NCI-H146 treated with DMSO at 0.1 percent for 48 hours (cell line): ENCODE measurements around the gene EBF4.

Experiments
- DNase-seq: peaks from one replicate; lab custom pipeline; 2025; ENCODE audit not compliant: unreplicated experiment; lab: John Stamatoyannopoulos, UW

The EBF4 gene

DNA sequence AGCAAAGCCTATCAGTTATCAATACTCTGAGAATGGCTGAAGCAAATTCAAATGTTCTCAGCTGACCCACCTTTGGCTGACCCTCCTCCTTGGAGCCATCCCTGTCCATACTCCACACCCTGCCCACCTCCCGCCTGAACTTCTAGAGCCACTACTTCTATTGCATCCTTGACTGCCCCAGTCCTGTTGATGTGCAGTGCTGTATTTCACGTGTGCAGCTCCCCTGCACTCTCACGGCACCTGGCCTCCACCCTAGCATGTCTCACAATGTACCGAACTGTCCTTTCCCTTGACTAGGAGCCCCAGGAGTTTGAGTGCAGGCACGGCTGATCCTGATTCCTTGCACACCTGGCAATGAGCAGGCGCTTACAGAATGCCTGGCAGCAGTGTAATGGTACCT, 100.9 kb downstream of the EBF4 start:
- no peak for DNase-seq

DNA sequence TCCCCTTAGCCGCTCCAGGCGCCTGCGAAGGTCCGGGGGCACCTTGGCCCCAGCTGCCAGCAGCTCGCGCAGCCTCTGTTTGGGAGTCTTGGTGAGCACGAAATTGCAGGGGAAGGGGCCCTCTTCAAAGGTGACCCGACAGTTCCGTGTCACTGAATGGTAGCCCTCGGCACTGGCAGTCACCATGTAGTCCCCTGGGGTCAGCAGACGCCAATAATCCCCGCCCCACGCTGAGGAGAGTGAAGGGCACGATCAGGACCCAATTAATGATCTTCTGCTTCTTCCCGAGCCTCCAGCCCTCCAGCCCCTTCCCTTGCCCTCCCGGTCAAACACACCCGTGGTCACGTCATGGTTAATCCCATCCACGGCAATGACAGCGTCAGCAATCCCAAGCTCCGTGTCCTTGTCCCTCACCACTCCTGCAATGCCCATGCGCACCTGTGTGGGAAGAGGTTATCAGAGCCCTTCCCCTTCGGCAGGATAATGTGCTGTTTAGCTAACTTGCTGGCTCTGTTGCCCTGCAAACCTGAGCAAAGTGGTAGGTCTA, 101.7 kb downstream of the EBF4 start:
- no peak for DNase-seq

DNA sequence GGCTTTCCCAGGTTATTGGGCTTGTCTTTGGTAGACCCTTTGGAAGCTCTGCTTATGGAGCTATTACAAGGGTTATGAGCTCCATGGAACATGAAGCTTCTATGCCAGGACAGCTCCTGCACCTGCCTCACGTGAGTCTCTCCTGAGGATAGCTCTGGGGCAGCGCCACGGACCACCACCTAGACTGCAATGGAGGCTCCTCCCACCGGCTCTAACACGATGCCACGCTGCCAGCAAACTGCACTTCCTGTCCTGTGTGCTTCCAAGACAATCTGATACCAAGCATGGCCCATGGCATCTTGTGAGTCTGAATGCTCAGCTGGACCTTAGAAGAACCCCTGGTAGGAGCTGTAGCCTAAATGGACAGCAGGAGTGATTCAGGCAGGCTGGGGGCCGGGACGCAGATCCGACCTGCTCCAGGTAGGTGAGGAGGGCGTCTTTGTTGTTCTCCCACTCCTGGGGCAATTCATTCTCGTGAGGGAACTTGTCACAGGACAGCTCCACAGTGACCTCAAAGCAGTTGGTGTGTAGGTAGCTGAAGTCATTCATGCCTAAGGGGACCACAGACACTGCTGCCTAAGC, 102.4 kb downstream of the EBF4 start:
- DNase-seq: no peak

DNA sequence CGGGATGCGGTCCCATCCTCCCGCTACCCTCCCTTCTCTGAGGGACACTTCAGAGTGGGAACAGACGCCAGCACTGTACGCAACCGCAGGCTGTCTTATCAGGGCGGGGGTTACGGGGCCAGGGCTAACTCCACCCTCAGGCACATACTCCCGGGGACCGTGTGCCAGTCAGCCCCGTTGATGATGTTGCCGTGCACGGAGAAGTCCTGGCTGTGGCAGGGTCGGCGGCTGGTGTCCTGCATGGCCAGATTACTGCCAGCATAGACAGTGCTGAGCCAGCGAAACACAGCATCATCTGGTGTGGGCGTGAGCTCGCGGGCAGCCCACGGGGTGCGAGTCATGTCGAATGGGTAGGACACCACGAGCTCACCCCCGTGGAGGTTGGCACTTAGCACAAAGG, 102.9 kb downstream of the EBF4 start:
- no peak for DNase-seq

DNA sequence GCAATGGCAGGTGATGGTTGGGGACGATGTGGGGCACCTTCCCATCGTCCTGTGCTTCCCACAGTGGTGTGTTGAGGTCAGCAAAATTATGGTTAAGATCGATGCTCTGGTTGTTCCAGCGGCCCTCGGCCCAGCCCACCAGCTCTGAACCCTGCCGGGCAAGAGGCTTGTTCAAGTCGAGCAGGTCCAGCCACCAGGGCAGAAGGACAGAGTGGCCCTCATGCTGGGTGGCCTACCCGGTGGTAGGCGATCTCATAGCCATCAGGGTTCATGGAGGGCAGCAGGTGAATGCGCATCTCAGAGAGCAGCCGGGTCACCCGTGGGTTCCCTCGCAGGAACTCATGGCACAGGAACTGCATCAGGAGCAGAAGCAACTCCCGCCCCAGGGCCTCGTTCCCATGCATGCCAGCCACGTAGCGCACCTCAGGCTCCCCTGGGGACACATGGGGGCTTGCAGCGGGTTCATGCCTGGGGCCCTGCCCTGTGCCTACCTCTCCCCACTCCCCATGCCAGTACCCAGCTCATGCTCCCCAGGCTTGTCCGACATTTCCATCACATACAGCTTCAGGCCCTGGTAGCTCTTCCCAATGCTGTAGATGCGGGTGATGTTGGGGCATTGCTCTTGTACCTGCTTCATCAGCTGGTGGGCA, 103.6 kb downstream of the EBF4 start:
- no peak for DNase-seq

DNA sequence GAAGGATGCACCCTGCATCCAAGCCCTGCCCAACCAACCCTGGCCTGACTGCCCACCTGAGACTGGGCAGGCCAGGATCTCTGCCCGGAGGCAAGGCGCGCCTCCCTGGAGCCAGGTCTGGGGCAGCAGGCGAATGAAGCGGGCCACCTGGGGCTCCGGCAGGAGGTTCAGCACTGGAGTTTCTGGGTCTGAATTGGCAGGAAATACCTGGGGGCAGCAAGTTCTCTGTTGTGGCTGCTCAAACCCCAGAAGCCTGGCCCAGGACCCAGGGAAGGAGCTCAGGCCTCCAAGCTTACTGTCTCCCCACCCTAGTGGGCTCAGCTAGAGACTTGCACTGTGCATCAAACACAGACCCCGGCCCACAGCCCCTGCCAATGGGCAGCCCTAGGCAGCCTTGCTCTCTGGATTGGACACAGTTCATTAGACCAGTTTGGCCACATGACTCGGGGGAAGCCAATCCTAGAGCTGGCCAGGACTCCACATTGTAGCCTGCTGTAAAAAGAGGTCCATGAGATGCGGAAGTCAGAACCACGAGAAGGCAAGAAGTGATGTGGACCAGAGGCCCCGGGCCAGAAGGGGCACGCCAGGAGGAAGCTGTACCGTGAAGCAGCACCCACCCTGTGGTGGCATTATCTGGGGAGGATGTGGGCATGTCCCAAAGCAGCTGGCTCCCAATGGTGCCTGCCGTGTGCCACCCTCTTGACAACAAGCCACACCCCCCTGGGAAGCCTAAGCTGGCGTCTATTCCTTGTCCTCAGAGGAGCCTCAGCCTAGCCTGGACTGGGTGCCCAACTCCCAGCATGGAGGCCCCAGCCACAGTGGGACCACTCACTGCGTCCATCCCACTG, 104.8 kb downstream of the EBF4 start:
- no peak for DNase-seq

DNA sequence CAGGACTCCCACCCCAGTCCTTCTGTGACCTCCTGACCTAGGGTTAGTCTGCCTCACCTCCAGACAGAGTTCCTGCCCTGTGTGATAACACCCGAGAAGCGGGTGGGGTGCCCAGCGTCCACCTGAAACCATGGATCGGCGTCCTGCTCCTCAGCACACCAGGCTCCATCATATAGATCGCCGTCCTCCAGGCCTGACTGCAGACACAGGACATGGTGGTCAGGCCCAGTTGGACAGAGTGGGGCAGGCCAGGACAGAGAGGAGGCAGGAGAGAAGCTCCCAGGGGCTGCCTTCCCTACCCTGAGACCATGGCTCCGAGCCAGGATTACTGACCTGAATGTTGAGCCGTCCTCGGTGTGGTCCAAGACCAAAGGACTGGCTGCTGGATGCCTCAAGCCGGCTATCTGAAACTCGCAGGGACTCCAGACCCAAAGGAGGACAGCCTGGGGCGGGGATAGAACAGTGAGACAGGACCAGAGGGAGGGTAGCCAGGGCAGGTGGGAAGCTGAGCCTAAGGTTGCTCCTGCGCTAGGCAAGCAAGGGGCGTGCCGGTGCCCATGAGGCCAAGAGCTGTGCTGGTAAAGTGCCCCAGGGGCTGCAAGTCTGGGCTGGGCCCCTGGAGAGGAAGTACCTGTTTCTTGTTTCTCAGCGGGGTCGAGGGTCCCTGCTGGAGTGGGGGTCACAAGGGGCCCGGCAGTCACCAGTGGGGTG, 105.7 kb downstream of the EBF4 start:
- no peak for DNase-seq

DNA sequence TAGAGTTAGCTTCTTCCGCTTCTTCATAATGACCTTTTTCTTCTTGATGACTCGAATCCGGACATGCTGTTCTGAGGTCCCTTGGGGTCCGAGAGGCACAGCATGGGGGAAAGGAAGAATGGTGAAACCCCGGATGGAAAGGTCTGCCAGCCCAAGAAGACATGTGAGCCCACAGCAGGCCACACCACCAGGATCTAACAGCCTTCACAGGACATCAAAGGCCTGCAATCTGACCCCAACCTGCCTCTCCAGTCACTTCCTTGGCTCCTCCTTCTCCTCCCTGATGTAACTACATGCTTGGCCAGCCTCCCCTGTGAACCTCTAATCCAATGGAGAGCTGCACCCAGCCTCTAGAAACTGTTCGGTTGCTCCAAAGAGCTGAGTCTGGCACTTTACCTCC, 106.2 kb downstream of the EBF4 start:
- no peak for DNase-seq

DNA sequence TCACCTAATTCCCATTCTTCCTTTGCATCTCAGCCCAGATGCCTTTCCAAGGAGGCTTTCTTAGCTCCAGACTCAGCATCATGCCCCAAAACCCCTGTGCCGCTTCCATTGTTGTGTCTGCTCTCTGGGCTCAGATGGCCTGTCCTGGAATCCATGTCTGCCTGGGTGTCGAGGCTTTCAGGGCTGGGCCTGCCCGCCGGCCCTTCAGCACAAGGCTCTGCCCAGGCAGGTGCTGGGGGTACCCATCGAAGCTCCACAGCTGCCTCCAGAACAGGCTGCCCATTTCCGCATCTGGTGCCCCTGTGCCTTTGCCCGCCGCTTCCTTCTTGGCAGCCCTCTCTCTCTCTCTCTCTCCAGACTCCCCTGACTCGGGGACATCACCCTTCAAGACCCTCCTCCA, 106.7 kb downstream of the EBF4 start:
- DNase-seq: no peak

DNA sequence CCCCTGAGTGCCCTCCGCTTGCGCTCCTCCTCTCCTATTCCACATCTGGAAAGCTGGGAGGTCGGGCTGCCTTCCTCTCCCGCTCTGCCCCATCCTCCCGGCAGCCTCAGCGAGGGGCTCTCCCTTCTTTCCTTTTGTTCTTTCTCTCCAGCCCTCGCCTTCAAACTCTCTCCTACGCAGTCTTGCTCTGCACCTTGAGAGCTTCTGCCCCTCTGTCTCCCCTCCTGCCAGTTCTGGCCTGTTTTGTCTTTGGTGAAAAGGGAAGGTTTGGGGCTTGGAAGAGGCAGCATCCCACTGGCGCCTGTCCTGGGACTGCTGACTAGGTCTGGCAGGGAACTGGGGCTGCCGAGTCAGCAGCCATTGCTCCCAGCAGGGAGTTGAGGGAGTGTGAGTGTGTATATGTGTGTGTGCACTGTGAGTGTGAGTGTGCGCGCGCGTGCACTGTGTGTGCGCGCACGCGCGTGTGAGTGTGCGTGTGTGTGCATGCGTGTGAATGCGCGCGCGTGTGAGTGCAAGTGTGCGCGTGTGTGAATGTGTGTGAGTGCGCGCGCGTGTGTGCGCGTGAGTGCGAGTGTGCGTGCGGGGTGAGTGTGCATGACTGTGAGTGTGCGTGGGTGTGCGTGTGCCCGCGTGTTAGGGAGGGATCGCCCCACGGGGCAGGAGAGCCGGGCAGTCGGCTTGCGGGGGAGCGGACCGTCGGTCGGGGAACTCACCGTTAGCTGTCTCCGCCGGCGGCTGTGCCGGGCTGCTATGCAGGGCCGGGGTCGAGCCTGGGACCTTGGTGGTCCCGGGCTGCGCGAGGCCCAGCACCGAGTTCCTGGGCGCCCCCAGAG, 107.3 kb downstream of the EBF4 start:
- no peak for DNase-seq

DNA sequence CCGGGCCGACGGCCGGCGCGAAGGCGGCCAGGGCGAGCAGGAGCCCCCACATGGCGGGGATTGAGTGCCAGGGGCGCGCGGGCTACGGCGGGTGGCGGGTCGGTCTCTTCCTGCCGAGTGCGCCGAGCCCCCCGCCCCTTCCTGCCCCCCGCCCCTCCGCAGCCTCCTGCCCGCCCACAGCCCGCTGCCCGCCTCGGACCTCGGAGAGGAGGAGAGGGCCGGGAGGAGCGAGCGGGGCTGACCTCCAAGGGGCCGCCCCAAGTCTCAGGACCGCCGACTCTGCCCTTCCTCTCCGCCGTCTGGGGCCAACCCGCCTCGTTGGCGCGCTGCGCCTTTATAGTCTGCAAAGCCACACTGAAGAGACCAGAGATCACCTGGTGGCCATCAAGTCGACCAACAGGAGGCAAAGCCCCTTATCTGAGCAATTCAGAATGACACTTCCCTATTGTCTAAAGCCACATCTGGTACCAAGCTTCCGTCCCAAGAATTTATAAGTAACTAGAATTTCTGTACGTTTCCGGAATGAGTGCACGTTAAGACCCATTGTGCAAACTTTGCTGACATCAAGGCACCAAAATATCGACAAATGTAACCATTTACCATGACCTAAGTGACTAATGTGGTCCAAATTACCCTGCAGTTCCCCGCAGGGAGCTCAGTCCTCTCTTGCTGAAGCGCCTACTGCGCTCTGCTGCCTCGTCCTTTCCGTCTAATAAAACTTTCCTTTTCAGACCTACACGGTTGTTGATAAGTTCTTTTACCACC, 108.1 kb downstream of the EBF4 start, which contains the start of gene CPXM1:
TSS of gene CPXM1 (minus strand) at position 107 of the 765 bp plus-strand sequence. CDS start at position 52, 55 bp downstream.
- peak; percentile 72 for DNase-seq

DNA sequence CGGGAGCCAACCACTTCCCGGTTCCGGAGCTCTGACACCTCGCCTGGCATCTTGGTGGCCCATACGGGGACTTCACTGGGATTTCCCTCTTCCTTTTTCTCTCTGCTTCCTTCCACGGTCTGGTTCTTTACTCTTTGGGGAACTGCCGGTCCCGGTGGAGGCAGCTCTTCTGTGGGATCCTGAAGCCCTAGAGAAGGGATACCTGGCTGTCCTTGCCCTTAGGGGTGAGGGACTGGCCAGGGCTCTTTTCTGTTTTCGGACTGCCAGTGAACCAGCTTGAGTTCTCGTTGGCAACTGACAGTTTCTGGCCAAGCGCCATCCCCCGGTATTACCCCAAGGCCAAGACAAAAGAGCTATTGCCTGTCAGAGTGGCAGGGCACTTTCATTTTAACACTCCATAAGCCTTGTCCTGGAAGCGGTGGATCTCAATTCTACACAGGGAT, 108.7 kb downstream of the EBF4 start:
- DNase-seq: no peak

DNA sequence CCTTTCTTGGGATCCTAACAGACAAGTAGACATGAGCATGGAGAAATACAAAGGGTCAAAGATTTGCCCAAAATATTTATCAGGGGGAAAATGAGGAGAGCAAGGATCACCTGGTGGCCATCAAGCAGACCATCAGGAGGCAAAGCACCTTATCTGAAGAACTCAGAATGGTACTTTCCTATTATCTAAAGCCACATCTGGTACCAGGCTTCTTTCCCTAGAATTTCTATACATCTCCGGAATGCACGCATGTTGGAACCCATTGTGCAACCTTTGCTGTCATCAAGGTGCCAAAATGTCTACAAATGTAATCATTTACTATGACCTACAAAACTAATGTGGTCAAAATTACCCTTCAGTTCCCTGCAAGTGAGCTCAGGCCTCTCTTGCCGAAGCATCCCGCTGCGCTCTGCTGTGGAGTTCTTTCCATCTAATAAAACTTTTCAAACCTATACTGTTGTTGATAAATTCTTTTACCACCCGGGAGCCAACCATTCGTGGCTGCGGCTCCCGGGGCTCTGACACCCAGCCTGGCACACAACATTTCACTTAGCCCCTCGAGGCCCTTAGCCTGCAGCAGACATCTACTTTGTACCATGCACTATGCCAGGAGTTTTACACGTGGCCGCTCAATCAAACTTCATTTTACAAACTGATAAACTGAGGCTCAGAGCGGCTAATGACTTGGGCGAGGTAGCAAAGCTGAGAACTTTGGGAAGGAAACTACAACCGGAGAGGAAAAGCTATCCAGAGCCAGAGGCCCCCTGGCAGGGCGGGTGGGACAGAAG, 111.7 kb downstream of the EBF4 start:
- DNase-seq: no peak

DNA sequence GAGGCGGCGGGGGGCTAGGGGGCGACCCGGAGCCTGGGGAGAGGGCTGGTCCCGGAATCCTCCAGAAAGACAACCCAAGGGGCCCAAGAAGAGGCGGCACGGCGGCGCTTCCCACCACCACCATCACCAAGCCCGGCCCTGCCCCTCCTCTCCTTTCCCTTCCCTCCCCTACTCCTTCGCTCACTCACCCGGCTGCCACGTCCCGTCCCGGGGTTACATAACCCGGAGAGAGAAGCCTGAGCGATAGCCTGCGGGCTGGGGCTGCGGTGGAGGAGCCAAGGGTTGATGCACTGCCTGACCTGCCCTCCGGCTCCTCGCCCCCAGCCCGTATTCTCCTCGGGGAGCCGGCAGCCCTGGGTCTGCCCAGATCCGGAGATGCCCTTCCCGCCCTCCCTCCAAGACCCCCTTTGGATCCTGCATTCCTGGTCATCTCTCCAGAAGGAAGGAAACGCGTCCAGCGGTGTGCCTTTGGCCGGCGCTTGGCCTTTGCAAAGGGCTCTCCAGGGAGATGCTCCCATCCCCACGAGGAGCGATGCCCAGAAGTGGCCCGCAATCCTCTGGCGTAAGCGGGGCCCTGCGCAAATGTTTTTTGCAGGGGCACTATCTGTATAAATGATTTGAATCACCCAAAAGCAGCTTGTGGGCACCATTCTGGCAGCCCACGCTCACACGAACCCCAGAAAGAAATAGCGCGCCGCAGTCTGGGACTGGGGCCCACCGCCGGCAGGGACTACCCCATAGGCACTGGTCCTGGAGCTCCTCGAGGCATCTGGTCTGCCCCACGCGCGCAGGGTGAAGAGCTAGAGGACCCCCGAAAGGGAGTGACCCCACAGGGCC, 112.5 kb downstream of the EBF4 start:
- DNase-seq: no peak

DNA sequence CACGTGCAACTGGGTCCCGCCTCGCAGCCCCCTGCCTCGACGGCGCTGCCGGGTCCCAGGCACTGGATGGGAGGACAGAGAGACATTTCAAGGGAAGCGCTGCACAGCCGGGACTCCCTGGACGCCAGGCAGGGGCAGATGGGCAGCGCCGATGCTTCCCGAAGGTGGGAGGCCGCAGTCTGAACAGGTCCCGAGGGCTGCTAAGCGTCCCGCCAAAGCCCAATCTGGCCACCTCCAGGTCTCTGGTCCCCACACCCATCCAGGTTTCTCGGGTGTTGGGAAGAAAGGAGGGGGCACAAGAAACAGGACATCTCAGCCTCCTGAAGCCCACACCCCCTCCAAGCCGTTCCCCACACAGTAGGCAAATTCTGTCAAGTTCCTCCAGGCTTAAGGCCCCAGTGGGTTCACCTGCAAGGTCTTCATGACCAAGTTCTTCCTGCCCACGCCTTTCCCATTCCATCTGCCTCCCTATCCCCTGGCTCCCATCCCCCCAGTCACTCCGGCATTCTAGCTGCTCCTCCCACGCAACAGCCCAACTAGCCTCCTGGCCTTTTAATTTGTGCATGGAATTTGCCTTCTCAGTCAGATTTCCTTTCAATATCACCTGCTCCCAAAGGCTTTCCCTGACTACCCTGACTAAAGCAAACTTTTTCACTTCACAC, 113.2 kb downstream of the EBF4 start:
- no peak for DNase-seq

DNA sequence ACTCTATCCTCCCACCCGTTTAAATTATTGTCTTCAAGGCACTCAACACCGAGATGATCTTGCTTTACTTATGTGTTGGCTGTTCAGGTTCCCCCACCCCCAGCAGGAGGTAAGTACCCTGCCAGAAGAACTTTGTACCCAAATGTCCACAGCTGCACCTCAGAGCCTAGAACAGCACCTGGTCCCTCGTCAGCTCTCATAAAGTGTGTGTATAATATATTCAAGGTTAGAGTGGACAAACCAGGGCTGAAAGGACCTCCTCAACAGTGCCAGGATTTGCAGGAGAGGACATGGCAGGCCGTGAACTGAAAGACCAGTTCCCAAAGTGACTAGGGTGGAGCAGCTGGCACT, 113.7 kb downstream of the EBF4 start:
- DNase-seq: no peak

DNA sequence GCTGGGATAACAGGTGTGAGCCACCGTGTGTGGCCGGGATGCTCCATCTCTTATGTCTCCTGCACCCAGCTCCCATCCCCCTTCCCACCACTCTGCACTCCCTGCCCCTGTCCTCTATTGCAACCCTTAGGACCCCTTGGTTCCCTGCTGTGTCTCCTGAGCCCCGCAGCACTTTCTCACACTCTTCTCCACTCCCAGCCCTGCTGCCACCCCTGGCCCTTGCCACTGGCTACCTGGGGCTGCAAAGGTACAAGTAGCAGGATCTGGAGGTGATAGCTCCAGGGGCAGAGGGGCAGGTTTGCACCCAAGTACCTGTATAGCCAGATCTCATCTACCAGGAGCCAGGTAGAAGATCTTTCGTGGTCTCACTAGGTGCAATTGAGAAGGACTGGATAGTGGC, 114.4 kb downstream of the EBF4 start:
- no peak for DNase-seq
